ENCODE measurements around the gene ERC2.
"Not testable (repeated sequence)": the region's sequence is repeated elsewhere in the genome, so short reads cannot be mapped to it uniquely, and the experiment has no call there.

The ERC2 gene

DNA sequence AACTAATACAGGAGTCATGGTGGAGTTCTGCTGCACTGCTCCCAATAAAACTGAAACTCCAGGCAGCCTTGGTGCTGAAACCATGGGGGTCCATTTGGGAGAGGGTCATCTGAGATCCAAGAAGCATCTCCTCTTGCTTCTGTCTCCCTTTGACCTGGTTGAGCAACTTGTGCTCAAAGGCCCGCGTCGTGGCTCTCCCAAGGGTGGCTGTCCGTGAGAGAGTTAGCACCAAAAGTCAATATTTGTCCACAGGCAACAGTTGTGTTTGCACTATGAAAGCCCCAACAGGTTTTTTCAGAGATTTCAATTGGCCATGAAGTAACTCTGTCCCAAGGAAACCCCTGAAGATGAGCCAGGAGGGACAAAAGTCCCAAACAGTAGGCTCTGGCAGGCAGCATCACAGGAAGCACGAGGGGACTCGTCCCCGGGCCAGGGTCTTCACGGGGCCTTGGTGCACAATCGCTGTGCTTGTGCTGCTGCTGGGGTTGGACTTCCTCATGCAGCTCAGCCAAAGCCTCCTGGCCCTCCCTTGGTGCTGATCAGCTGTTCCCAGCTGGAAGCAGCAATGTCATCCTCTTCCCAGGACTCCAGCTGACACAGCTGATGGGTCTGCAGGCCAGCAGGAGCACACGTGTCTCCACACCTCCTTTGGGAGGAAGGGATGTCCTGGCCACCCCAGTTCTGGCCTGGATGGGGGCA, 941.8 kb downstream of the ERC2 start:
- DNase-seq (ENCODE audit: low read depth, low spot score), result no peak

- DNase-seq (ENCODE audit: low read depth, low spot score), result no peak
Observed at GRCh38 chr3:55525436-55525835, 942.8 kb downstream of the ERC2 start.

GRCh38 chr3:55524565-55525244, 943.6 kb downstream of the ERC2 start:
- no peak for DNase-seq (ENCODE audit: low read depth, low spot score)

DNA sequence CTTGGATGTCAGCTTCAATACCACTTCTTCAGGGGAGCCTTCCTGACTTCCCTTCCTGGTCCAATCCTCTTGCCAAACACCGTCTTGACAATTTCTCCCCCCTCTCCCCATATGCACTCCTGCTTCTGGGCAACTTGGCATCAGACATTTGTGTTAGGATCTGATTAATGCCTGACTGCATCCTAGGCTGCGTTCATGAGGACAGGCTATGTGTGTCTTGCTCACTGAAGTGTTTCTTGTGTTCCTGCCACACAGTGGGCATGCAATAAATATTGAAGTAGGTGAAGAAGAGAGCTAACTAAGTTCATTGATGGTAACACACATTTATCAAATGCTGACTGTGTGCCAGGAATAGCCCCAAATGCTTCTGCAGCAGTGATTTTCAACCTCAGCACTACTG, 944.8 kb downstream of the ERC2 start:
- DNase-seq (ENCODE audit: low read depth, low spot score), result no peak

- no peak for DNase-seq (ENCODE audit: low read depth, low spot score)
Observed at GRCh38 chr3:55521738-55522421, 946.4 kb downstream of the ERC2 start.

- DNase-seq (ENCODE audit: low read depth, low spot score), result no peak
Observed at GRCh38 chr3:55521064-55521737, 947.1 kb downstream of the ERC2 start.

DNA sequence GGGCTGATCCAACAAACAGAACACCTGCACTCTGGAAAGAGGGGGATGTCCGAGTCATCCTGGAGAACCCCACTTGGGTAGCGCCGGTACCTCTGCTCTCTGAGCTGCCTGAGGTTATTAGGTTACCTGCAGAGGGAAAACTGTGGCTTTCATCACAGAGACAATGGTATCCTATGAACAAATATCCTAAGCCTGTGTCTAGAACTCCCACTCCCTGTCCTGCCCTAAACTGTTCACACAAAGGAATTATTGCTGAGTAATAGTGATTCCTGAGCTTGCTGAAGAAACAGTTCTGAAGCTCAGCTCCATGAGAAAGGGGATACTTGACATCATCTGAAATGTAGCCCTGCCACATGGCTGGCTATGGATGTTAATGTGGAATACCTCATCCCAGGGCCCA, 949.2 kb downstream of the ERC2 start:
- DNase-seq (ENCODE audit: low read depth, low spot score), result no peak

DNA sequence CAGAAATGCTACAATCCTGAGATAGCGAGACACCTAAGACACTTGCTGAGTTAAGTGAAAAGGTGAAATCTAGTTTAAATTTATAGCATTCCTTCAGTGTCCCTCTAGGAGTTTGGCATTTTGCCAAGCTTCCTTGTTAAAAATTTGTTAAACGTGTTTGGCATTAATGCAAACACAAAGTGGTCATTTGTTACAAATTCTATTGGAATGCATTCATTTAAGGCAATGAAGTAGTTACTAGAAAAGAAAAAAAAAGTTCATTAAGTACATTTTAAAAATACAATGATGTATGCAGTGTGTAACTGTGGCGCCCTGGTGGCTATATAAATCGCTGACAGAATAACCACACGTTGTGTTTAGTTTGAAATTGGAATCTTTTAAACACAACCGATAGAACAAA, 949.8 kb downstream of the ERC2 start:
- no peak for DNase-seq (ENCODE audit: low read depth, low spot score)

GRCh38 chr3:55516392-55517030, 951.8 kb downstream of the ERC2 start:
- no peak for DNase-seq (ENCODE audit: low read depth, low spot score)

GRCh38 chr3:55515550-55516246, 952.6 kb downstream of the ERC2 start:
- no peak for DNase-seq (ENCODE audit: low read depth, low spot score)

GRCh38 chr3:55514962-55515361, 953.3 kb downstream of the ERC2 start:
- no peak for DNase-seq (ENCODE audit: low read depth, low spot score)

DNA sequence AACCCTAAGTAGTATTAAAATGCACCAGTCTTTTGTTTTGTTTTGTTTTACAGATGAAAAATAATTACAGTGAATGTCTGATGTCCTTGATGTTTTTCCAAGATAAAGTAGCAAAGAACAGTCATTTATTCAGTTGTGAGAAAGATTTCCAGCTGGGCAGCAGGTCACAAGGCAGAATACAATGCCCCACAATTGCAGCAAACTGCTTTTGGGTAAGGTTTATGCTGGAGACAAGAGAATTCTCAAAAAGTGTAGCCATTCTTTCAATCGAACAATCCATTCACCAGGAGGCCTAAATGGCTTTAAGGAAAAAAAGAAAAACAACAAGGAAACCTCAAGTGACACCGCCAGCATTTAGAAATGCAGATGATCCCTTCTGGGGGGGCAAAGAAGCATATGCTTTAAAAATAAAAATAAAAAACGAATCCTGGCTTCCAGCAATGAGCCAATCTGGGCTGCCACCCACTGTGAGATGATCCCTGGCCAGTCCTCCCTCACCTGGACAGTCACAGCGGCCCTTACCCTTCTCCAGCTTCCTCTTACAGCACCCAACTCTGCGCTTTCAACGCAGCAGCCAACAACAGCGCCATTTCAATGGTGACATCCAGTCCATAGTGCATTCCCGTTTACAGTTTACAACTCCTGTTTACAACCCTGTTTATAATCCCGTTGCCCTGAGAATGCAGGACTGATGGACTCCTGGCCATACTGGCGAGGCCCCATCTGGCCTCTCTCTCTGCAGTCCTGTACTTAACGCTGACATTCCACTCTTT, 955.5 kb downstream of the ERC2 start:
- no peak for DNase-seq (ENCODE audit: low read depth, low spot score)

- no peak for DNase-seq (ENCODE audit: low read depth, low spot score)
Observed at GRCh38 chr3:55511895-55512570, 956.2 kb downstream of the ERC2 start.

GRCh38 chr3:55508335-55508734, 959.9 kb downstream of the ERC2 start:
- DNase-seq (ENCODE audit: low read depth, low spot score), result no peak

DNA sequence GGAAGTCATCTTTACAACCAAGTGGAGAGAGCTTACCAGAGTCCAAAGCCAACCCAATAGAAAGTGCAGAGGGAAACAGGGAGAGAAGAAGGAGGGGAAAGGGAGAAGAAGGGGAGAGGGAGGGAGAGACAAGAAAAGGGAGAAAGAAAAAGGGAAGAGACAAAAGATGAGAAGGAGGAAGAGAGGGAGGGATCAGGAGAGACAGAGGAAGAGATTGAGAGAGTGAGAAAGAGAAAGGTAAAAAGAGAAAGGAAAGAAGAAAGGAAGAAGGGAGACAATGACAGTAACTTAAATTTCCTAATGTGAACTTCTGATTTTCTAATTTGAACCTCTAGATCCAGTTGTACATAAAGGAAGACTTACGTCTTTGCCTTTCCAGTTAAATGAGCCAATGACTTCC, 960.5 kb downstream of the ERC2 start:
- no peak for DNase-seq (ENCODE audit: low read depth, low spot score)

DNA sequence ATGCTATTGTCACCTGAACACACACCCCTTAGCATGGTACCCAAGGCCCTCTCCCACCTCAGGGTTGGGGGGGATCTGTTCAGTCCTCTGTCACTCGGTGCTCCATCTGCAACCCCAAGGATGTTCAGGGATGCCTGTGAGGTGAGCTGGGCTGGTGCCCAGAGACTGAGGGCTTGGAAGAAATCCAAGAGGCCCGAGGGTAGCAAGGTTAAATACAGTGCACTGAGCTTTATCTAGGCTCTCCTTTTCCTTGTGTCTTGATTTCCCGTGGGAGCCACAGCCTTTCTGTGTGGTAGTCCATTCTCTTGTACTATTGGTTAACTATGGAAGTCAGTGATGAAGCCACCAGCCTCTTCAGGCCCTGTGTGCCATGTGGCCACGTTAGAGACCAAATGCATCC, 962.5 kb downstream of the ERC2 start:
- DNase-seq (ENCODE audit: low read depth, low spot score), result no peak

DNA sequence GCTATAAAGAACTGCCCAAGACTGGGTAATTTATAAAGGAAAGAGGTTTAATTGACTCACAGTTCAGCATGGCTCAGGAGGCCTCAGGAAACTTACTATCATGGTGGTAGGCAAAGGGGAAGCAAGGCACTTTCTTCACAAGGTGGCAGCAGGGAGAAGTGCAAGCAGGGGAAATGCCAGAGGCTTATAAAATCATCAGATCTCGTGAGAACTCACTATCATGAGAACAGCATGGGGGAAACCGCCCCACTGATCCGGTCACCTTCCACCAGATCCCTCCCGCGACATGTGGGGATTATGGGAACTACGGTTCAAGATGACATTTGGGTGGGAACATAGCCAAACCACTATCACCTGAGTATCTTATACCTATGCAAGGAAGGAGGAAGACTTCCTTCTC, 963.2 kb downstream of the ERC2 start:
- DNase-seq (ENCODE audit: low read depth, low spot score), result not testable (repeated sequence)

DNA sequence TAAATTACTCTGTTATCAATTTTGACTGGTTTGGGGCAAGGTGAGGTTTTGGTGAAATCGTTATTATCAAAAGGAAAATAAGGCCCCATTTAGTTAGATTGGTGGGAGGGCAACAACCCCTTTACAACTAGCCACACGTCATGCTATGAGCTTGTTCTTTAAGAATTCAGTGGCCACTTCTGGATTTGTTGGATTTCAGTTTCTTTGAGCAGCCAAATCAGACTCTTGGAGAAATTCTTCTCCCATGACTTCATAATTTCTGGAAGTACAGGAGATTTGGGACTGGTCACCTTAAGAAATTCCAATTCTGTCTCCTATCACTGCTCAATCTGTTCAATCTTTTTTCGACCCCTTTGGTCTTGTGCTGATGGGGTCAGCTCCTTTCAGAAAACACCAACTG, 966.4 kb downstream of the ERC2 start:
- no peak for DNase-seq (ENCODE audit: low read depth, low spot score)

DNA sequence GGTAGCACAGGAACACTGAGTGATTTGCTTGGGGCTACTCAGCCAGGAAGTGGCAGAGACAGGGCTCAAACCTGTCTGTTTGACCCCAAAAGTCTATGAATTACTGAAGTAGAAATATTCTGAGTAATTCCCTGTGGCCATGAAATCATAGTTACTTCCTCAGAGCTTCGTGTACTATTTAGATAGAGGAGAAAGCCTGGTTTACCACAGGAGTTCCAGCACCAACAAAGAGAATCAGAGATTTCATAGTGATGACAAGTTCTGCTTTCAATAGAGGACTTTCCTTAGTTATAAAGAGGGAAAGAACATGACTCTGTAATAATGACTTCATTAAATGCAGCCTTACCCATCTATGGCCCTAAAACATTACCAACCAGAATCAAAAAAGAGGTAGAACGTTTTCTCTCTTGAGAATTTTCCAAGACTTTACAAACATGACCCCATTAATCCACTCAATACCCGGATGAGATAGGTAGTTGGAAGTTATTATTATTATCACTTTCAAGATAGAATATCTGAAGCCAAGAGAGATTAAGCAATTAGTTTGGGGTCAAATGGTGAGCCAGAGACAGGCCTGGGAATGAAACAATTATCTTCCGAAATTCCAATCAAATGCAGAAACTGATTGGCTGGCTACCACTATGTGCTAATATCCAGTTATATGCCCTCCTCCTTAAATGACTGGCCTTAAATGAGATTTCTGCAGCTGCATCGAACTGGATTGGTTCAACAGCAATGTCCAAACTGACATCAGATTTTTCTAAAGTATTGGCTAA, 967.5 kb downstream of the ERC2 start:
- DNase-seq (ENCODE audit: low read depth, low spot score), result no peak
